OCI-M1 (cell line): ENCODE data around the gene ZNF385B.
"Not testable (repeated sequence)": the region's sequence is repeated elsewhere in the genome, so short reads cannot be mapped to it uniquely, and the experiment has no call there.

Experiments
- DNase-seq: peaks from one replicate; lab custom pipeline; 2025; lab: John Stamatoyannopoulos, UW

ZNF385B gene

DNA sequence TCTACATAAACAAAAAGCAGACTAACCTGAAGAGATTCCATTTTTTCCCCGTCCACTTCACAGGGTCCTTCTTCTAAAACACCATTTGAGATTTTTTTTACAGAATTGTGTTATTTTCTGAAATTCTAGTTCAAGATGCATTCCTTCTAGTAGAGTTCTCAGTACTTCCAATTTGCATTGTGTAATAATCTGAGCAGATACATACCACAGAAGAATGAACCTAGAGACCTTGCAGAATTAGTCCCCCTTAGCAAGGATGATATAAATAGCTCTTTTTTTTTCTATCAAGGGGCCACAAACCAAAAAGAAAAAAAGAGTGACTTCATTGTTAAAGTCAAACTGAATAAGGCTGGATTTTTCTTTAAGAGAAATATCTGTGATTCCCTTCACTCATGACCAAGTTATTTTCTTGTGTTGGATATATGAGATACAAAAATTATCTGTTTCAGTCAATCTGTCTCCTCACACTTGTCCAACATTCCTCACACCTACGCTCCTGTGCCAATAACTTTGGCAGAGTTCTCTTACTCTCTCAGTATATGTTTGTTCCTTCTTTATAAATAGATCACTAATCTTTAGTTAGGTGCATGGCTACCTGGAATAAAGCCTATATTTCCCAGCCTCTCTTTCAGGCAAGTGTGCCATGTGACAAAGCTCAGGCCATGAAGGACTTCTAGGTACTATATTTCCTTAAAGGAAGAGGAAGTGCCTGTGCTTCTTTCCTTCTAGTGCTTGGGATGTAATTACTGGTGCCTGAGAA is 183.5 kb downstream of the ZNF385B start:
- DNase-seq: no peak

GRCh38 chr2:179677077-179677688 is 184.2 kb downstream of the ZNF385B start:
- DNase-seq: no peak

- no peak for DNase-seq
These were observed 186.0 kb downstream of the ZNF385B start for GRCh38 chr2:179675435-179675834.

GRCh38 chr2:179671043-179671981 is 190.1 kb downstream of the ZNF385B start:
- DNase-seq: no peak

- DNase-seq: no peak
These were observed 192.2 kb downstream of the ZNF385B start for GRCh38 chr2:179669196-179669595.

GRCh38 chr2:179664972-179665812 is 196.2 kb downstream of the ZNF385B start:
- DNase-seq: no peak

DNA sequence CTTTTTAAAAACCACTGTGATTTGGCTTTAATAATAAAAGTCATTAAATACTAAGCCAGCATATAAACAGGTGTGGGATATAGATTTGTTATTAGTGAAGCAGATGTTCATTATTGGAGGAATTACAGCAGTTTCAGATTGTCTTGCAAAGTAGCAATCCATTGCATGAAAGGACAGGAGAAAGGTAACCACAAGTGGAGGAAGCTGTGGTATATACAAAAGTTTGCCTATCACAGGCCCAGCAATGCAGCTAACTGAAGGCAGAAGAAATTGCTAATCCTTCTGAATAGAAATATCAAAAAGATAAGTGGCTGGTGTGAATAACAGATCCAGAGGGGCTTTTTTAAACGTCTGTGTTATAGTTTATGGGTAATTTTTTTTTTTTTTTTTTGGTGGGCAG is 199.4 kb downstream of the ZNF385B start:
- peak; percentile 35 for DNase-seq

GRCh38 chr2:179657068-179657595 is 204.3 kb downstream of the ZNF385B start:
- no peak for DNase-seq

GRCh38 chr2:179655627-179656026 is 205.8 kb downstream of the ZNF385B start:
- DNase-seq: peak; percentile 11

- DNase-seq: no peak
These were observed 206.6 kb downstream of the ZNF385B start for GRCh38 chr2:179654806-179655205.

DNA sequence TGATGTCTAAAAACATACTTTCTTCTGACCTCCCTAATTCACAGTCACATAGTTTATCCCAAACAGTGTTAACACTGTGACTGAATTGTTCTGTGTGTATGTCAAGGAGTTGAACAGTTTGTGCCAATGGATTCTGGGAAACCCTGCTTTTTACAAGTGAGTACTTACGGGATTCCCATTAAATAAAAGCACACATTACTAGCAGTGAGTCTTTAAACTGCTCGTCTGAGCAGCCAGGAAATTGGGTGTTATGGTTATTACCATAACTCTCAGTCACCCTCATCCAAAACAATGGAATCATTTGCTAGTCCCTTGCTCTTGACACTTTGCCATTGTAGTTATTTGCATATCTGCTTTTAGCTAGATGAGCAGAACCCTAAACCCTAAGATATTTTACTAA is 209.1 kb downstream of the ZNF385B start:
- DNase-seq: no peak

- no peak for DNase-seq
These were observed 211.0 kb downstream of the ZNF385B start for GRCh38 chr2:179650420-179650819.

- DNase-seq: no peak
These were observed 214.4 kb downstream of the ZNF385B start for GRCh38 chr2:179646862-179647587.

GRCh38 chr2:179646173-179646769 is 215.1 kb downstream of the ZNF385B start:
- no peak for DNase-seq

DNA sequence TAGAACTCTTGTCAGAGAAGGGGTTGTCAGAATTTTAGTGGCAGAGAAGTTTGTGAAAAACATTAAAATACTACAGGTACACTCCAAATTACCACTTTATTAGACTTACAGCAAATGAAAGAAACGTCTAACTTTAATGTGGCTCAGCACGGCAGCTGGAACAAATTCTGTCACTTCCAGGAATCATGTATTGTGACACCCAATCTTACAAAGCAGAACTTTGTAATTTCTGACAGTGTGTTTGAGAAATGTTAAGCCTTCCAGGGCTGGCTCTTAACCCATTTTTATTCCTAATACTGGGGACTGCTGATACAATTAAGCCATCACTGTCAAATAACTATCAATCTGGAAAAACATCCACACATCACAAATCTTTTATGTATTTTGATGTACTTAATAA is 216.4 kb downstream of the ZNF385B start:
- no peak for DNase-seq

- DNase-seq: no peak
These were observed 218.9 kb downstream of the ZNF385B start for GRCh38 chr2:179642462-179642861.

DNA sequence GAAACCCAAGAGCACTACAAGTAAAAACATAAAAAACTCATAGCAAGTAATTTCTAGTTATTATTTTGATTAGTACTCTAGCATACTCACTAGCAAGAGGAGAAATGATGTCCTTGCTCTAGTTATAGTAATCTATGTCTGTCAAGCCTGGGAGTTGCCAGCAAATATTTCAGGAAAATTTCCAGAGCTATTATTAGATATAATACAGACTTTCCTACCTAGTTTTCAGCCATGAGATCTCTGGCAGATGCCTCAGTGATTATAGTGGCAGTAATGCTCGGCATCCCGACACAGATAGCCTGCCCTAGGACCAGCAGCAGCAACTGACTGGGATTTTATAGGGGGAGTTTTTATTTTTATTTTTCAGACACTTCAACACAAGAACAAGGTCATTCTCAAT is 224.4 kb downstream of the ZNF385B start:
- DNase-seq: no peak

- no peak for DNase-seq
These were observed 225.1 kb downstream of the ZNF385B start for GRCh38 chr2:179636100-179636980.

- DNase-seq: not testable (repeated sequence)
These were observed 229.5 kb downstream of the ZNF385B start for GRCh38 chr2:179631769-179632385.
